IMR-90 (cell line): ENCODE data around the gene CDKN2A. TPM values are rescaled to one million over a fixed set of nuclear protein-coding genes. Genes with fewer than 3 reads are reported as not detected.

Experiments used
- ATAC-seq: fragments of 200-7000 bp; cut with Tn5 transposase; 2 replicates; pipeline ENCODE4 v1.9.1; 2020; ENCODE audit warnings: low read depth, mild to moderate bottlenecking, moderate library complexity
- BruUV-seq: library from RNA; stranded (reverse); fragments of 400-500 nt; replicated peaks from 2 replicates; lab custom pipeline; 2021; lab: Mats Ljungman, UMichigan
- CTCF ChIA-PET: fragments of 300-600 bp; formaldehyde crosslinking; extraction: SDS; loops from one replicate; lab custom pipeline; 2021; ENCODE audit warnings: antibody characterized with exemption; lab: Yijun Ruan, JAX
- POLR2A ChIA-PET: fragments of 300-600 bp; sonication (Branson Sonifier 250); formaldehyde crosslinking; loops from one replicate; lab custom pipeline; 2022; ENCODE audit warnings: antibody characterized with exemption; ENCODE audit not compliant: unreplicated experiment; lab: Charles Lee
- DNase-seq: peaks from one replicate; pipeline ENCODE4 v3.0.0; 2013
- H2AFZ ChIP-seq: replicated peaks from 2 replicates; pipeline ENCODE3; 2013; ENCODE audit warnings: low read length, mild to moderate bottlenecking; ENCODE audit not compliant: poor library complexity
- H2AK5ac ChIP-seq: 2 replicates; pipeline ENCODE4 v1.6.1; 2013; ENCODE audit warnings: low read depth, low read length, inconsistent platforms
- H2AK9ac ChIP-seq: replicated peaks from 2 replicates; pipeline ENCODE3; 2013; ENCODE audit warnings: mild to moderate bottlenecking, low read depth, low read length, moderate library complexity; ENCODE audit not compliant: poor library complexity
- H2BK120ac ChIP-seq: 2 replicates; pipeline ENCODE4 v1.6.1; 2013; ENCODE audit warnings: low read depth, low read length, inconsistent platforms
- H2BK15ac ChIP-seq: 3 replicates; pipeline ENCODE4 v1.6.1; 2013; ENCODE audit warnings: low read depth, low read length, inconsistent platforms
- H2BK20ac ChIP-seq: 2 replicates; pipeline ENCODE4 v1.6.1; 2013; ENCODE audit warnings: low read depth, mild to moderate bottlenecking, inconsistent platforms, low read length, moderate library complexity
- H2BK5ac ChIP-seq: 2 replicates; pipeline ENCODE4 v1.6.1; 2013; ENCODE audit warnings: mild to moderate bottlenecking, low read depth, low read length, inconsistent platforms; ENCODE audit not compliant: poor library complexity, severe bottlenecking
- H3K14ac ChIP-seq: replicated peaks from 2 replicates; pipeline ENCODE4 v1.6.1; 2013; ENCODE audit warnings: low read depth, low read length, inconsistent platforms
- H3K18ac ChIP-seq: 2 replicates; pipeline ENCODE4 v1.6.1; 2013; ENCODE audit warnings: low read depth, low read length, control low read depth
- H3K23ac ChIP-seq: 2 replicates; pipeline ENCODE4 v1.6.1; 2013; ENCODE audit warnings: low read depth, low read length, inconsistent platforms
- H3K27ac ChIP-seq: 2 replicates; pipeline ENCODE4 v1.5.1; 2013; ENCODE audit warnings: mild to moderate bottlenecking, control low read depth, low read length; ENCODE audit not compliant: insufficient read depth
- H3K27me3 ChIP-seq: 2 replicates; pipeline ENCODE4 v1.6.1; 2013; ENCODE audit warnings: low read length; ENCODE audit not compliant: control insufficient read depth, insufficient read depth
- H3K36me3 ChIP-seq: 2 replicates; pipeline ENCODE4 v1.6.1; 2013; ENCODE audit warnings: low read length, mixed read lengths; ENCODE audit not compliant: control insufficient read depth, insufficient read depth
- H3K4ac ChIP-seq: 2 replicates; pipeline ENCODE4 v1.6.1; 2013; ENCODE audit warnings: low read depth, low read length, inconsistent platforms
- H3K4me1 ChIP-seq: 2 replicates; pipeline ENCODE4 v1.6.1; 2013; ENCODE audit warnings: low read length, mixed read lengths; ENCODE audit not compliant: control insufficient read depth, insufficient read depth
- H3K4me2 ChIP-seq: 2 replicates; pipeline ENCODE4 v1.6.1; 2013; ENCODE audit warnings: low read depth, mild to moderate bottlenecking, control low read depth, low read length, moderate library complexity
- H3K4me3 ChIP-seq: 2 replicates; pipeline ENCODE4 v1.5.1; 2013; ENCODE audit warnings: low read depth, mild to moderate bottlenecking, control low read depth, low read length, moderate library complexity; ENCODE audit not compliant: insufficient read depth
- H3K56ac ChIP-seq: 2 replicates; pipeline ENCODE4 v1.6.1; 2013; ENCODE audit warnings: low read length, inconsistent platforms; ENCODE audit not compliant: insufficient read depth; ENCODE audit errors: extremely low read depth
- H3K79me1 ChIP-seq, 2 experiments: 2 replicates each; pipeline ENCODE4 v1.6.1; 2013; ENCODE audit warnings: low read length in 2 of 2, inconsistent platforms in 1 of 2, low read depth in 1 of 2
- H3K9ac ChIP-seq: 2 replicates; pipeline ENCODE4 v1.6.1; 2013; ENCODE audit warnings: low read depth, low read length, control low read depth
- H3K9me1 ChIP-seq: 2 replicates; pipeline ENCODE4 v1.6.1; 2013; ENCODE audit warnings: low read length, inconsistent platforms; ENCODE audit not compliant: insufficient read depth
- H3K9me3 ChIP-seq: 2 replicates; pipeline ENCODE4 v1.6.1; 2013; ENCODE audit warnings: low read length; ENCODE audit not compliant: control insufficient read depth, insufficient read depth
- H4K20me1 ChIP-seq: 2 replicates; pipeline ENCODE4 v1.6.1; 2013; ENCODE audit warnings: low read length, inconsistent platforms; ENCODE audit not compliant: insufficient read depth
- H4K5ac ChIP-seq: 2 replicates; pipeline ENCODE4 v1.6.1; 2013; ENCODE audit warnings: mild to moderate bottlenecking, low read depth, low read length, control low read depth
- H4K8ac ChIP-seq, 2 experiments: 2 replicates each; pipeline ENCODE4 v1.6.1; 2013; ENCODE audit warnings: low read depth in 2 of 2, low read length in 2 of 2, control low read depth in 1 of 2, inconsistent platforms in 1 of 2
- H4K91ac ChIP-seq: 2 replicates; pipeline ENCODE4 v1.6.1; 2013; ENCODE audit warnings: low read depth, low read length, inconsistent platforms; ENCODE audit not compliant: insufficient read depth
- CEBPB ChIP-seq: IDR thresholded peaks from 2 replicates; pipeline ENCODE4 v1.6.1; 2012; ENCODE audit warnings: low read depth, low read length, improper control_type of control experiment
- MAZ ChIP-seq: IDR thresholded peaks from 2 replicates; pipeline ENCODE4 v1.6.1; 2012; ENCODE audit warnings: low read depth, mild to moderate bottlenecking, low read length, improper control_type of control experiment, moderate library complexity, borderline replicate concordance
- USF2 ChIP-seq: fragments of 150-350 bp; IDR thresholded peaks from 2 replicates; pipeline ENCODE4 v1.6.1; 2017; ENCODE audit warnings: mild to moderate bottlenecking, antibody characterized with exemption, low read length, low read depth
- WGBS, 2 experiments: methylation state at CpG; one replicate each; pipeline versions ENCODE4 v1.1.5 to v1.1.7; 2013; ENCODE audit warnings: missing lambda C conversion rate in 2 of 2; ENCODE audit not compliant: insufficient read length in 1 of 2; ENCODE audit errors: extremely low coverage in 2 of 2; 5-methylcytosine and 5-hydroxymethylcytosine counted together
- dilution Hi-C: fragments of 300-500 bp; cut with HindIII; formaldehyde crosslinking; loops from one replicate; pipeline ENCODE4 v1.14.3; 2018; ENCODE audit warnings: low sequenced_read_pairs; ENCODE audit not compliant: unreplicated experiment
- in situ Hi-C: fragments of 300-500 bp; cut with MboI; formaldehyde crosslinking; loops from 3 replicates; pipeline ENCODE4 v1.14.3; 2019; ENCODE audit warnings: low sequenced_read_pairs, inconsistent platforms, mixed read lengths
- intact Hi-C: fragments of 100-400 bp; cut with micrococcal nuclease; formaldehyde crosslinking; loops from 2 replicates; pipeline ENCODE4 v1.10.0; 2022
- polyA plus RNA-seq, 3 experiments: library from polyadenylated mRNA; depleted of rRNA; stranded (reverse); fragments of >200 nt; gene quantifications; 2 replicates each; pipeline ENCODE4 v1.2.3, GENCODE V29; 2012; ENCODE audit warnings: low replicate concordance in 1 of 3
- total RNA-seq: library from RNA; depleted of rRNA; stranded (reverse); fragments of >200 nt; gene quantifications from 2 replicates; pipeline ENCODE4 v1.2.3, GENCODE V29; 2012

CDKN2A gene
- total and polyA plus RNA-seq, 2 of the 4 experiments (the other 2 are of a cell fraction): 11.3 to 75.3 TPM

GRCh38 chr9:21997480-21997879, 3.3 kb upstream of the CDKN2A start:
- DNase-seq (no peak), ATAC-seq (no peak)
- H3K9ac ChIP-seq: no peak overlapping the region
- in situ Hi-C loops (loop anchor here (10.0 to 25.0 kb wide), 2 partner anchors 237 to 410 kb away; no protein-coding TSS in a partner anchor), intact Hi-C loops (loop anchor here (10.0 kb wide), 1 partner anchor 443 kb away; no protein-coding TSS in a partner anchor), dilution Hi-C loops (no loop called here)
- H2AK5ac ChIP-seq: no peak overlapping the region
- CTCF ChIA-PET: interaction anchor here (1.2 kb wide), 1 partner anchor 11 kb away, joined by 7 read pairs; no protein-coding TSS in a partner anchor
- no peak overlapping the region for H2BK5ac ChIP-seq
- H2BK15ac ChIP-seq: no peak overlapping the region
- H3K4me2 ChIP-seq: no peak overlapping the region
- no peak for TF ChIP-seq CEBPB
- TF ChIP-seq USF2: no peak
- no peak for TF ChIP-seq MAZ
- no peak overlapping the region for H3K4me3 ChIP-seq
- peaks cover 20 to 26% of the 10 kb centered on the region in 2 experiments for H3K79me1 ChIP-seq
- no peak overlapping the region for H3K56ac ChIP-seq
- H2BK20ac ChIP-seq: no peak overlapping the region
- H3K23ac ChIP-seq: no peak overlapping the region
- H3K9me1 ChIP-seq: no peaks in the 10 kb centered on the region
- H3K9me3 ChIP-seq: no peaks in the 10 kb centered on the region
- H4K5ac ChIP-seq: no peak overlapping the region
- no peak overlapping the region for H3K18ac ChIP-seq
- no peak overlapping the region for H2AK9ac ChIP-seq
- H4K8ac ChIP-seq: no peak overlapping the region
- no peak overlapping the region for H2BK120ac ChIP-seq
- peaks cover 6% of the 10 kb centered on the region for H3K4me1 ChIP-seq
- no peaks in the 10 kb centered on the region for H3K36me3 ChIP-seq
- H2AFZ ChIP-seq: no peak overlapping the region
- H3K27me3 ChIP-seq: no peaks in the 10 kb centered on the region
- POLR2A ChIA-PET: no interaction called here
- no TSS peak for BruUV-seq
- H4K91ac ChIP-seq: no peak overlapping the region
- H3K27ac ChIP-seq: no peak overlapping the region
- H3K14ac ChIP-seq: no peak overlapping the region
- H3K4ac ChIP-seq: no peak overlapping the region
- no peaks in the 10 kb centered on the region for H4K20me1 ChIP-seq
- no CpG with 5 or more reads among the region's 1 CpG for WGBS, 2 experiments
